Measurements from ENCODE around the gene MGAT5.

The MGAT5 gene

DNA sequence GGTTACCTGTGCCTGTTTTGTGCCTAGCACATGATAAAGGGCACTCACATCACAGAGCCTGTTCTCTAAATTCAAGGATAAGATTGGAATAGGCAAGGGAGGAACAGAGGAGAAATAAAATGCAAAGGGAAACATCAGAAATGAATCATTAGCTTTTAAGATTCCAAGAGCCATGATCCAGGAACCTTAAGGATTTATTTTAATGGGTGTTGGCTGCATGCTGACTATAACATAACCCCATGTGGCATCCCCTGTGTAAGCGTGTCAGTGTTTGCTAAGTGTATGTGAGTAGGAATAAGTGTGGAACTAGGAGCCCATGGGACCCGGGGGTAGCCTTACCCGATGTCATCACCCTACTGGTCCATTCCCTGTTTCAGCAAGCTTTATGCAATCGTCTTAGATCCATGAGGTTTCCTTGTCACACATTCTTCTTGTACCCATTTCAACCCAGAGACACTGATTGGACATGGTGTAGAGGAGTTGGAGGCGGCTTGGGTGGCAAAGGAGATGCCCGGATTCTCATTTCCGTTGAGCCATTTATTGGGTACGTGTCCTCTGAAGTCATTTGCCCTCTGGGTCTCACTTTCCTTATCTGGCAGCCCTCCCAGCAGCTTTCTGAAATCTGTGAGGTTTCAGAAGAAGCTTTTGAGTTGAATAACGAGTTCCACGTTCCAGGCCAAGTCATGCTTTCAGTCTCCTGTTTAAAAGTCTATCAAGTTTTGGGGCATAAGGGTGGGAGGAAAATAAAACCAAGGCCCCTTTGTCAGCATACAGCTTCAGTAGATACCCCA, 117.0 kb downstream of the MGAT5 start:
- peak; percentile 30 for DNase-seq

DNA sequence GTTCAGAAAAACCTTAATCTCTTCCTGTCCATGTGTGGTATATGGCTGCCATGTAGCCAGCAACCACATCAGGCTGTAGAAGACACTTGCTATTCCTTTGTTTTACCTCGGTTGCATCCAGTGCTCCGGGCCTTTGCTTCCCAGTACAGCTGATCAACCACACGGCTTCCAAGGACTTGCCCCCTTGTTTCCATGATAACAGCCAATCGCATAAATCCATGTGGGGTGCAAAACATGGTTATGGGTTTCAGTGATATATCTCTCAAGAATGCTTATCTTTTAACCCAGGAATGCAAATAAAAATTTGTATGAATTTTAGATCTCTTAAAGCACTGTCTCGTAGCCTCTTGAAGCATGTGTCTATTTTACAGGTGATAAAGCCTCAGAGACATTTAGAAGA, 118.3 kb downstream of the MGAT5 start:
- DNase-seq: no peak

DNA sequence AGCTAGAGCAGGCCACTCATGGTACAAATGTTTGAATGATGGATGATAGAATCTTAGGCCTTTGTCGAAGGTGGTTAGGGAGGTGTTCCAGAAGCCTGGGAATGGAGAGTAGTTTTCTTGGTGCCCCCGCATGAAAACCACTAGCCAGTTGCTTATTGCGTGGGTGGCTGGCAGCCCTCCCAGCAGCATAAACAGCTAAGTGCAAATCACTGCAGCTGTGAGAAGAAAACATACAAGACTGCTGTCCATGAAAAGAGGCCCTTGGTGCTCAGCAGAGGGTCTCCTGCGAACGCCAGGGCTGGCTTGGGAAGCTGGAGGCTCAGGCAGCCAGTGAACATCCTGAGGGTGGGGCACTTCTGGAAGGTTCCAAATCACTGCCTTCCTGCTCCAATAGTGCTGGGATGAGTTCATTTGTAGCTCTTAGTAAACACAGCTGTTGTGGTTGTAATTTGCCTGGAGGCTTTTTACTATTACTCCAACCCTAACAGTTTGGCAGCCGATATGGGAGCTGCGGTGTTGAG, 118.8 kb downstream of the MGAT5 start:
- DNase-seq: peak; percentile 82

DNA sequence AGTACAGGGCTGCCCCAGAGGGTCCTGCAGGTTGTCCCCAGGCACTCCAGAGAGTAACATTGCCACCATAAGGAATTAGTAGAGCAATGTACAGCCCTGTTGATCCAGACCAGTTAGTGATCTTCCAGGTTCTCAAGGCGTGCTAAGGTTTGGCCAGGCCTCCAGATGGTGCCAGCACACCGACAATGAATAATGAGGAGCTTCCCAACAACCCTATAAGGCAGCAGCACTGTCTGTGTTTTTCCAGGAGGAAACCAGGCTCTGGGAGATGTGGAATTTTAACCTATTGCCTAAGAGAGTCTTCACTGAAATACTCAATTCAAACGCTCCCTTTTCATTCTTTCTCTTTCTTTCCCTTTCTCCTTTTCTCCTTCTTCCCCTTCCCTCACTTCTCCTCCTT, 122.1 kb downstream of the MGAT5 start:
- no peak for DNase-seq

DNA sequence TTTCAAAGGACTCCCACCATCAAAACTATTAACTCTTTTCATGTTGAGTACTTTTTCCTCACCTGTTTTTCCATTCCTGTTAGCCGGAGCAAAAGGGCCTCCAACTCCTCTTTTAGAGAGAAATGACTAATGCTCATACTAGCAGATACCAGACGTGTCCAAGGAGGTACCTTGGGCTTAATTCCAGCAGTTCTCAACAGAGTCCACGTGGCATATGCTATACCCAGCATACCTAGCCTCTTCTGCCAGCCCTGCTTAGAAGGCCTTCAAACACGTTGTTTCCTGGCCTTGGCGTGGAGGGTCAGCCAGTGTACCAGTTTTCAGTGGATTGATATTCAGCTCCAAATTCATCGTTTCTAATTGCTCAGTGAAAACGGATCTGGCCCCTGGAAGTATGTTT, 123.9 kb downstream of the MGAT5 start:
- no peak for DNase-seq

DNA sequence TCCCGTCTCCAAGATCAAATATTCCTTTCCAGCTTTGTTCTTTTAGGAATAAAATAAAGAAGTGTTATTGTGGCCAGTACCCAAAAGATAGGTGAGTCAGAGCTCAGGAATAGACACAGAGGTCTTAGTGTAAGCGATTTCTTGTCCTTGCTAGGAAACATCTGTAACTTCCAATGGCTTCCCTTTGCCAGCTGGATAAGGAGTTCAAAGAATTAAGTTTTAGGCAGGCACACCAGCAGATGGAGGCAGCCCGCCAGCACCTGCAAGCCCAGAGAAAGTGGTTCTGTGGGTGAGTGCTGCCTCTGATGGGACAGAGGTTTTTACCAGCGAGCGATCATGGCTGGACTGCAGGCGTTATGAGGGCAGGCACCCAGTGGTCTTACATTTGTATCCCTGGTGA, 125.4 kb downstream of the MGAT5 start:
- DNase-seq: no peak

DNA sequence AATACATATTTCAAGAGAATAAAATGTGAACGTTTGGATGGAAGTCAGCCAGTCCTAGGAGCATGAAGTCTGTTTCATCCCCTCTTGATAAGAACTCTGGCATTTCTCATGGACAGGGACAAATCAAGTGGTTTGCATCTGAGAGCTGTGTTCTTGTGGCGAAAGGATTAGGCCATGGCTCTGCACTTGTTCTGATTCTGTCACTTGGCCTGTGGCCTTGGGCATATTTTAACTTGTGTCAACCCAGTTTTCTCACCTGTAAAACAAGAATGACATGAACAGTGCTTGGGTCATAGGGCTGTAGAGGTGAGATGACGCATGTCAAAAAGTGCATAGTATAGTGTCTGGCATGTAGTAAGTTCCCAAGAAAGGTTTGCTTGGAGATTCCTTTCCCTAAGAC, 125.8 kb downstream of the MGAT5 start:
- no peak for DNase-seq

DNA sequence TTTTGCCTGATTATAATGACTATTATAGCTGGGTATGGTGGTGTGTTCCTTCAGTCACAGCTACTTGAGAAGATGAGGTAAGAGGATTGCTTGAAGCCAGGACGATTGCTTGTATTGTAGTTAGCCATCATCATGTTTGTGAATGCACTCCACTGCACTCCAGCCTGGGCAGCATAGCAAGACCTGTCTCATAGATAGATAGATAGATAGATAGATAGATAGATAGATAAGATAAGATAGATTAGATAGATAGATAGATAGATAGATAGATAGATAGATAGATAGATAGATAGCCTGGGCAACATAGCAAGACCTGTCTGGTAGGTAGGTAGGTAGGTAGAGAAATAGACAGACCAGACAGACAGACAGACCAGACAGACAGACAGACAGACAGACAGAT, 127.3 kb downstream of the MGAT5 start:
- no peak for DNase-seq

DNA sequence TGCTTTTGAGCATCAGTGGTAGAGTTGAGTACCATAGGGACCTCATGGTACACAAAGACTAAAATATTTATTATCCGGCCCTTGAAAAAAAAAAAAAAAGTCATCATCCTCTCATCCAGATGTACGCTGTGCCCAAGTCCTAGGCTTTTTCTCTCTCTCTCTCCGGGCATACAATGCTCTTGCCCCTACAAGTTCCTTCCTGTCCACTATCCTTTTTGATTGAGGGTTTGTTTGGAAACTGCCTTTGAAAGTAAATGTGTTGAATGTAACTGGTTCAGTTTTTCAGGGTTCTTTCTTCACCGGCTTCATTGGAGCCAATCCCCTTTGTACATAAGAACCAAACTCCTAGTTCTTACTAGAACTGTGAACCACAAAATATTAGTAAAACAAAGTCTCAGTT, 130.3 kb downstream of the MGAT5 start:
- DNase-seq: no peak

DNA sequence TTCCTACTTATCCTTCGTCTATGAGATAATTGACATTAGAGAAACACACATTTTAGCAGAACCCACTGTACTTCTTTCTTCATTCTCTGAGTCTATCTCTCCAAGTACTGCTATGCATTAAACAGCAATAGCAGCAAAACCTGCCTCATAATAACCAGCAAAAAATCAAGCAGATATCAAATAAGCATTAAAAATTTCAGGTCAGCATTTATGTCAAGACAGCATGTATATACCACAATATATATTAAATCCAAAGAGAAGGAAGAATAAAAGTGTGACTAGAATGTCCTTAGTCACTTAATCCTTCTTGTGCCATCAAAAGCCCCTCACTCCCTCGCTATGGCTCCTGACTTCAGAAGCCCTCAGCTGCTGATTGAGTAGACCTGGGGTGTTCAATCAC, 131.3 kb downstream of the MGAT5 start:
- no peak for DNase-seq

DNA sequence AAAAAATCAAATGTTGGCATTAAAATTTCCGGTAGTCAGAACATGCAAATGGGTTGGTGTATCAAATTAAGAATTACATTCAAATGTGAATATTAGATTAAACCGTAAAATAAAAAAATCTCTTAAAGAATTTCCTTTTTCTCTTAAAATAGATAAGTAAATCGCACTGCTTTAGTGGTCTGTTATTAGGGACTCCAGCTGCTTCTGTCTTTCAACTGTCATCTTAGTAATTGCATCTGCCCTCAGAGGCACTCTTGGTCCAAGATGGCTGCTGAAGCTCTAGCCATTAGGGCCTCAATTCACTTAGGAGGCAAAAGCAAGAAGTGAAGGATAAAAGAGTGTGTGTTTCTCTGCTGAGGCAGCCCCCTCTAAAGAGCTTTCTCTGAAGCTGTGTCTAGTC, 132.4 kb downstream of the MGAT5 start:
- no peak for DNase-seq

DNA sequence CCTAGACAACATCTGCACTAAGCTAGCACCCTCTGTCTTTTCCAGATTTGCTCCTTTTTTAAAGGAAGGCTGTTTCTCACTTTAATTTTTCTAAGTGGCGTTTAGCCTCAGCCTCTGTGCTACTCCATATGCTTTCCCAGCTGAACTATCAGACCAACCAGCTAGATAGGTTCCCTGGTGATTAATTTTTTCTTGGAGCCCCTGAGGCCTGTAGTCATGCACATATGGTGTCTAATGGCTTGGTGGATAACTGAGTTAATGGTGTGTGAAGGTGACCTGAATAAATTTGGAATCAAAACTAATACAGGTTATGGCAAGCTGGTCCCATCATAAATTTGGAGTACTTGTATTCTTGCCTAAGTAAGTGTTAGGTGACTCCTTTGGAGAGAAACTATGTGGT, 135.5 kb downstream of the MGAT5 start:
- DNase-seq: no peak

DNA sequence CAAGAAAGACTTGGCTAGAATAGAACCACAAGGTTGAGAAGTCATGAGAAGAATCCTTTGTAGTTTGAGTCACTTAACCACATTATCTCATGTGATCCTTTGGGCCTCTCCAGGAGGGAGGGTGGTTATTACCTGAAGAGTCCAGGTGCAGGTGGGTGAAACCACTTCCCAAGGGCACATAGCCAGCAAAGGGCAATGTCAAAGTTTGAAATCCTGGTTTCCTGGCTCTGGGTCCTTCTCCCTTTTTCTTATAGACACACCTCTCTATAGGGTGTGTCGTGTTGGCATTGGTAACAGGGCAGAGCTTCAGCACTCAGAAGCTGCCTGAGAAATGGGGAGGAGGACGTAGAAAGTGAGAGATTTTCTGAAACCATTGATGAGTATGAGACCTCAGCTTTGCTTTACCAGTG, 137.9 kb downstream of the MGAT5 start:
- DNase-seq: no peak

DNA sequence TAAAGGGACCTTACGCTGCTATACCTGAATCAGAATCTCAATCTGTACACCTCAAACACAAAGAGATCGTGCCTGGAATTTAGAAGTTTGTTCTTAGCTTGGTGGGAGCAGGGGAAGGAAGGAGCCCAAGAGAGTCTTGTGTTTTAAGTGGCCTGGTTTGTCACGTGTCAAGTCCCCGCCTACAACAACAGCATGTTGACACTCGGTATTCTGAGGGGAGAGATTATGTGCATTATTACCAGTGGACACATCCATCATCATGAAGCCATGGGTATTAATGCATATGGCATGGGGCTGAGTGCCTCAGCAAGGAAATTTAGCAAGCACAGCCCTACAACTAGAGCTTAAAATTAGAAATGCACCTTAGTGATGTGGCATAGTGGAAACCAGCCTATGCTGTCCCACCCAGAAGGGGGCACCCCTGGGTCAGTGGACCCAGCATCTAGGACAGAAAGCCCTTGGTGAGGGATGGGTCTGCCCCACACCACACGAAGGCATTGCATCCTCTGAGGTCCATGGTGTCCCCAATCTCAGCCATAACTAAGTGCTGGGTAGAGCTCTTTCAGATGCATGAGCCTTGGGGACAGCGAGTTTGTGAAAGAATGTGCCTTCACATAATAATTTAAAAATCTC, 138.7 kb downstream of the MGAT5 start:
- DNase-seq: no peak

DNA sequence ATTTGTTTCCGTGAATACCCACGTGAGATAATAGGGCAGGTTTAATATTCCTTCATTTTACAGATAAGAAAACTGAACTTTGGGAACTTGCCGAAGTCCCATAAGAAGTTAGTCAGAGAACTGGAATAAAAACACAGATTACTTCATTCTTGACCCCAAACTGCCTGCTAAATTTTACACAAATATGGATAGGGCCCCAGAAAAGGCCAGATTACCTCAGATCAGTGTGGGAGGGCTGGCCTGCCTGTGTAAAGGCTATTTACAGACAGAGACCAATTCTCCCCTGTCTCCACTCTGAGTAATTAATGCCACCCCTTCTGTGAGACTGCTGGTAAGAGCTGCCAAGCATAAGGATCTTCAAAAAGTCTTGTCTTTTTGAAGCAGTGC, 139.2 kb downstream of the MGAT5 start:
- DNase-seq: no peak

DNA sequence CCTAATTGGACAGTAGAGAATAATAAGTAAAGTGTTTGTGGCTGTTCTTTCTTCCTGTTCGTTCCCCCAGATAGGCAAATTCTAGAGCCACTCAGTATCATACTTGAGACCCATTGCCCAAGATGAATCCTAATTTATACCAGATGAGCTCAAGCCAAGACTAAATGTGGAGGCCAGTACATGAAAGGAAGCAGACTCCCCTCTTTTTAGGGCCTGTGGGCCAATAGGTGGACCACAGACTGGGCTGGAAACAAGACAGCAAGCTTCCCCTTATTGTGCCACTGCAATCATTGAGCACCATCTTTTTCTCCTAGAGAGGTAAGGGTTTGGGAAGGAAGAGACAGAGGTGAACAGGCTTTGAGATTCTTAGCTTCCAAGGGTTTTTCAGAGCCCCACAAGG, 141.9 kb downstream of the MGAT5 start:
- DNase-seq: no peak

DNA sequence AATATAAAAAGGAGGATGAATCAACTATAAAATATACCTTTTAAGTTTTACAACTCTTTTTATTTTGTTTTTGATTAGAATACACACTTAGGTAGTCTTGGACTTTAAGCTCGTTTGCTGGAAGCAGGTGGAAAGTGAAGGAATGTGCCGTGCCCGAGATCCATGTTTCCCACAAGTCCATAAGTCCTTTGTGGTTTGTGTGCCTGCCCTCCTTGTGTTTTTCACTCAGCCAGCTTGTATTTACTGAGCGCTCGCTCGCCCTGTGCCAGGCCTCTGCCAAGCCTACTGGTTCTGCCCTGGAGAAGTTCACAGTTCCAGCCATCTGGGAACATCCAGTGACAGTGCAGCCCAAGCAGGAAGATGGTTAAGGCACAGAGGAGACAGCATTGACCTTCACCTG, 142.6 kb downstream of the MGAT5 start:
- no peak for DNase-seq

DNA sequence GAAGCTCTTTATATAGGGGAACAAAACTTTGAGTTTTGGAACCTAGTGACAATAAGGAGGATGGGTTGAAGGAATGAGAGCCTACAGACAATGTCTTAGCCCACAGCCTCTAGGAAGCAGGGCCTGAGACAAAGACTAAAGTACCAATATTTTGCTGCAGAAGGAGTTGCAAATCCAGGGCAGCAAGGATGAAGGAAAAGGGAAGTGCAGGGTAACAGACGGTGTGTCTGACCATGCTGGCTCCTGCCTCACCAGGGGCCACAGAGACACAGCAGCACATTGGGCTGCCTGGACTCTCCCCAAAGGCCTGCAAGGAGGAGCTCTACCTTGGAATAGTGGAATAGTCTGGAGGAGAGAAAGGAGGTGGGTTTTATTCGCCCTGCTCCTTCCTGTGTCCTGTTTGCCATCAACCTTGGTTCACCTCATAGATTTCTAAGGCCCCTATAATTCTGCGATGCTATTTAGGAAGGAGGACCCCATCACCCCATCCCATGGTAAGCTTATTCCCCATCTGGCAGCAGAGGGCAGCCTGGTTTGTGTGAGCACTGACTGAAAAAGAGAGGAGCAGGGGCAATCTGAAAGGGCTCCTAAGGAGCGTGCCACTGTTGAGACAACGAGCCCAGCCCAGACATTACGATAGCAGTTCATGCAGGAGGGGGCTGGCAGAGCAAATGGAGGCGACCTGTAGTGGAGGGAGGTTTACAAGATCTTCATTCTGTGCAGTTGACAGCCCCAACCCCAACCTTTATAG, 143.4 kb downstream of the MGAT5 start:
- DNase-seq: no peak

DNA sequence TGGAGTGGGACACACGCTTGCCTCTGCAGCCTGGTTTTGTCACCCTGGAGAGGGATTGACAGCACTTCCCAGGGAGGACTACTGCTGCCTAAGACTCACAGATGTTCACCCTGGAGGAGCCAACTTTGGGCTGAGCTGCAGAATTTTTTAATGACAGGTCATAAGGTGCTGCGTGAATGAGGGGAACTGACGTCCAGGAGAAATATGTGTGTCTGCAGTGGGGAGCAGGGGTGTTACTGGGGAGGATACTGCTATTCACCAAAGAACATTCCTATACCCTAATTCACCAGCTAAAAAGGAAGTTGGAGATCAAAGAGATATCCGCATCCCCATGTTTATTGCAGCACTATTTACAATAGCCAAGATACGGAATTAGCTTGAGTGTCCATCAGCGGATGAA, 144.4 kb downstream of the MGAT5 start:
- no peak for DNase-seq

DNA sequence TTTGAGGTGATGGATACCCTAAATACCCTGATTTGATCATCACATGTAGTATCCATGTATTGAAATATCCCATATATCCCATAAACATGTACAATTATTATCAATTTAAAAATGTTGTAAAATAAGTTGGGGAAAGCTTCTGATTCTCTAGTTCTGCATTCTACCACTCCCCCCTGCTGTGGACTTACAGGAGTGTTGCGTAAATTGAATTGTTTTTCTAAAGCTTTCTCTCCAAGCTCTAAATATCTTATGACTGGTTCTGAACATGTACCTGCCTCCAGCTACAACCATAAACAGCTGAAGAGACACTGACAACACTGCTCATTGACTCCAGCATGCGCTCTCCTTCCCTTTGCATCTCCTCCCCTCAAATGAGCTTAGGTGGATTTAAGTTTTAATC, 145.2 kb downstream of the MGAT5 start:
- no peak for DNase-seq

DNA sequence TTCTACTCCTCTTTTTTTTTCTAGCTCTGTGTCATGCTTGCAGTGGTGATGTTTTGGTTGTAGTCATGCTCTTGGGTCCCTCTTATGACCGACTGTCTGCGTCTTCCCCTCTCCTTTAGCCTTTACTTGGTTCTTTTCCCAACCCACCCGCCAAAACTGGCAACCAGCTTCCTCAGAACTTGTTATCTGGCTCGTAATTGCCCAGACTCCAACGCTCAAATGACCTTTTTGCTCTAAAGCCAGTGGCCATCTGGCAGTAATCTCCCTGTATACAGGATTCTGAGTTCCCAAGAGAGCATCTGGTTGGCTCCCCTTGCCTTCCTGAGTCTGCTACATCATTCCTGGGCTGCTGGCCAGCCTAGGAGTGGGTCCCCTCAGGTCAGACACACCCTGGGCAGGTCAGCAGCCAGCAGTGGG, 147.2 kb downstream of the MGAT5 start:
- peak; percentile 41 for DNase-seq

DNA sequence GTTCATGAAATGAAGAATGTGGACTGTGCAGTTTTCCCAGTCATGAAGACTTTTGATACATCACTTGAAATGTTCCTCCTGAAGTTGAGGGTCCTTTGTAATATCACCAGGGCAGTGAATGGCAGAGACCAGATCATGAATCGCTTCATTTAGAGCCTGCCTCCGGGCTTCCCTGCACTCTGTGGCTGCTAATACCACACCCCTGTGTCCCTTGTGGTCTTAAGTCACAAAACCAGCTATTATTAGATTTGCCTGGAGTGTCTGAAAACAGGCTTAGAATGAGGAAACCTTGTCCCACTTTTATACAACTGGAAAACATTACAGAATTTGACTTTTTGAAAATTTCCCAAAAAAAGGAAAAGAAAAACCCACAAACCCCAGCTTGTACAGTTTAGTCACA, 147.9 kb downstream of the MGAT5 start:
- no peak for DNase-seq

DNA sequence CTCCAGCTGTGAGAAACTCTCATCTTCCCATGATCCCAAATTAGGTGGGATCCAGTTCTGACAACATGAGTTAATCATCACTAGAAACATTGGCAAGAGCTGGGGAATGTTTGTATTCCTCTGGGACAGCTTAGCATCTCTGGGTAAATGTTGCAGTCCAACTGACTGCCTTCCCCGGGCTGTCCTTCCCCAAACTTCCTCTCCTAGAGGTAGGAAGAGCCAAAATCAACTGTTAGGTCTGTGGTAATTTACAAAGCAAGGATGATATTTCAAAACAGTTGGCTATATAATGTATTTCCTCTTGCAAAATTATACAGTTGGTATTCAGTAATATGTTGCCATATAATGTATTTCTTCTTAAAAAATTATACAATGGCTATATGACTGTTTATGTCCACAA, 148.5 kb downstream of the MGAT5 start:
- no peak for DNase-seq

DNA sequence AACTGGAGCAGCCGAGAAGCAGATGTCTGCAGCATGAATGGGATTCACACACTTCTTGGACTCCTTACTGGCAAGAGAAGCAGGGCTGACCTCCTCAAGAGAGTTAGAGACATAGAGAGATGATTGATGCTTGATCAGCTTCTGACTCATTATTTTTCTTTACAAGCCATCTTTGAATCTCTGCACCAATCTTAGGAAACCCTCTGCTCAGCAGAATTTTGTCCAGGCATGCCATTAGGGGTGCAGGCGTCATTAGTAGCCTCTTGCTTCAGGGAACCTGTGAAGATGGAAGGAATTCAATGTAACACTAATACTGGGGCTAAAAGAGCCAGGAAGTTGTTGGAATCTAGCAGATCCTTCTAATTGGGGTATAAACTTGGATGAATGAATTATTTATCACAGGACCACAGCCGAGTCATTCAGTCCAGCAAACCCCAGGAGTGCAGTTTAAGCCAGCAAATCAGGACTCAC, 151.8 kb downstream of the MGAT5 start:
- no peak for DNase-seq
